RPMI8226 (cell line): Measurements from ENCODE around the gene SLC25A43.
"Not testable (repeated sequence)": the region's sequence is repeated elsewhere in the genome, so short reads cannot be mapped to it uniquely, and the experiment has no call there.

Experiments
- DNase-seq: peaks from one replicate; pipeline ENCODE4 v3.0.0-alpha.2; 2015

SLC25A43 gene

DNA sequence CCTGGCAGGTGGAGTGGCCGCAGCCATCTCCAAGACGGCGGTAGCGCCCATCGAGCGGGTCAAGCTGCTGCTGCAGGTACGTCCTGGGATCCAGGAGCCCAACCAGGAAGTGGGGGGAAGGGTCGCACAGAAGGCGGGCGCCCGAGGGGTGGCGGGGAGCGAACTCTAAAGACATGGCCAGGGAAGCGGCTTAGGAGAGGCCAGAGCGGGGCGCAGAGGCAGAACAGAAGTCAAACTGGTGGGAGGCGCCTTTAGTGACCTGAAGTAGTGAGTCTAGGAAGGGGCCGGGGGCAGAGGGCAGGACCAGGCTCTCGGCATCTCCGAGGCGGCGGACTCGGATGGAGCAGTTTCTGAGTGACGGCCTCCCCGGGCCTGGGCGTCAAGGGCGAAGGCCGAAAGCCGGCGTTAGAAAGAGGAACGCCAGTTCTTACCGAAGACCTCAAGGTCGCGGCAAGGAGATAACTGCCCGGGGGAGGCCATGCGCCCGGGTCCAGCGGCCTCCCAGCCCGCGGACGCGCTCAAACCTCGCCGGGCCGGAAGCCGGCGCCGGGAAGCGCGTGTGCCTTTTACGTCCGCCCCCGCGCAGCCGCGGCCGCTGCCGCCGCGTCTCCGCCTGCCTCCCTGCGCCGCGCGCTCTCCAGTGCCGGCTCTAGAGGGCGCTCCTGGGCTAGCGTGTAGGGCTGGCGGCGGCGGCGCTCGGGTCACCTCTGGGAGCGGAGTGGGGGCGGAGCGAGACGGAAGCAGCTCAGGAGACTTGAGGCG is 69.6 kb downstream of the SLC25A43 start:
- peak; percentile 92 for DNase-seq

DNA sequence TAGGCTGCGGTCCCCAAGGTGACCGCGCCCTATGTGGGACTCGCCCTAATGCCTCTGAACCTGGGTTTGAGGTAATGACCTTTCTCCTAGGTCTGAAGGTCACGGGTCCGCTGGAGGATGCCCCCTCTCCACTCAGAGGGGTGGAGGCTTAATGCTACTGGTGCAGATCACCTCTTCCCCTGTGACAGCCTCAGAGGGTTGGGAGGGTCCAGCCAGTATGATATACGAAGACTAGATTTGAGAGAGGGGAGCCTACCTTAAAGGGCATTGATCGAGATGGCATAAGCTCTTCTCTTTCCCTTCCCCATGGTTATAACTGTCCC is 70.1 kb downstream of the SLC25A43 start:
- DNase-seq: no peak

DNA sequence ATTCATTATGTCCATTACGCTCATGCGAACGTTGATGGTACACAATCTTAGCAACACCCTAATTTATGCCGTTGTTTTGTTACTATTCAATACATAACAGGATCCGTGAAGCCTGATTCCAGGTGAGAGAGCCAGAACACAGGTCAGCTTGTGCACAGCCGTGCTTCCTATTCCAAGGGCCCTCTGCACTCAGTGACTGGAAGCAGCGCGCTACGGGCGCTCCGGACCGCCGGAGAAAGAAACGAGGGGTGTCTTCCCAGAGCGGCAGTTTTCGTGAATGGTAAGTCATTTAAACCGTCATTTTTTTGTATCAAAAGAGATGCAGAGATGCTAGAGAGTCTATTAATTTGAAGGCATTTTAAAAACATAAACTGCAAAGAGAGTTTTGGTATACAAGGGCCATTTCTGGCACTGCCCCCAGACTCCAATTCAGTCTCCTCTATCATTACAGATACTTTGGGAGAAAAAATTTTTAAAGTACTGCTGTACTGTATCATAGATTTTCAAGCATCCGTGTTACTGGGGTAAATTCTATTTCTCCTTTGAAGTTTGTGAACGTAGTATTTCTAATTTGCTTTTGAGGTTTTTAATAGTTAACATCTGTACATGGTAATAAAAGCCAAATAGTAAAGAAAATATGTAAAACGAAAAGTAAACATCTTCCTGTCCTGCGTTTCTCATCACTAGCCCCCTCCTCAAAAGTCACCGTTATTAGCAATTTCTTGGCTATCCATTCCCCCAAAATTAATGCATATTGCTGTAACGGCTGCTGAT is 75.7 kb downstream of the SLC25A43 start:
- DNase-seq: no peak

DNA sequence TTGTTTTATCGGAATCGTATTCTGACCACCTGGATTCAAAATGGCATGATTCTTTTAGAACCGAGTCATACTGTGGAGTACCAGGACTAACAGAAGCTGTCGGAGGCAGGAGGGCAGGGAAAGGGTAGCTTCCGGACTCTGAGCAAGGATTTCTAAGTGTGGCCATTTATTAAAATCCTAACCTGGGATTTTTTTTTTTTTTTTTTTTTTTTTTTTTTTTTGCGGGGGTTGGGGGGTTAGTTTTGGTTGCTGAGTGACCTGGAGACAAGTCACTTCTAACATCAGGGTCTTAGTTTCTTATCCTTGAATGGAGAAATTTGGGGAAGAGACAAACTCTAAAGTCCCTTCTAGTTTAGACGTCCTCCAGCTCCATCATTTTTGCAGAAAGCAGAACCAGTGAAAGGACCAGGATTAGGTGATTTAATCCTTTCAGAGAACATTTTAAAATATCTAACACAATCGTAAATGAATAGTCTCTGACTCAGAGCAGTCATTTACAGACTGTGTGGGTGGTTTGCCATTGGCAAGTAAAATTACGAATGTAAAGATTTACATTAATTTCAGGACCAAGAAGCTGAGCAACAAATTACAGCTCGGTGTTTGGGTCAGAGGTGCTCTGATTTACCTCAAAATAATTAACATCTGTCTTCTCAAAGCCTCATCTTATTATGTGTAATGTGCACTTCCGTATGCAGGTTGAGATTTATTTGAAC is 76.4 kb downstream of the SLC25A43 start:
- no peak for DNase-seq

DNA sequence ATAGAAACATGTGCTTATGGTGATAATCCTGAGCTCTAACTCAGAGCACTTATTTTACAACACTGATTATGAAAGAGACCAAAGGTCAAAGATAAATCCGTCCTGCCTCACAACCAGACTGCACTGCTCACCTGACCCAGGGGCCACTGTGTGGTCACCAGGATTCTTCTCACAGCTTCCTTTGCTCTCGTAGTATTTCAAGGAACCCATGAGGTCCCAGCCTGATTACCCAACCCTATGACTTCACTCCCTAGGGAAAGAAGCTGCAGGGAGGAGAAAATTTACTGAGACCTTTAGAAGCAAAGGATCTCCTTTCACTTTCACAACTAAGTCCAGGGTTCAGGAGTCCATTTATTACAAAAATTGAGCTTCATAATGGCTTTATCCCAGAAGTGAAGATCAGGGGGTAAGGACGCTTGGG is 78.7 kb downstream of the SLC25A43 start:
- no peak for DNase-seq

DNA sequence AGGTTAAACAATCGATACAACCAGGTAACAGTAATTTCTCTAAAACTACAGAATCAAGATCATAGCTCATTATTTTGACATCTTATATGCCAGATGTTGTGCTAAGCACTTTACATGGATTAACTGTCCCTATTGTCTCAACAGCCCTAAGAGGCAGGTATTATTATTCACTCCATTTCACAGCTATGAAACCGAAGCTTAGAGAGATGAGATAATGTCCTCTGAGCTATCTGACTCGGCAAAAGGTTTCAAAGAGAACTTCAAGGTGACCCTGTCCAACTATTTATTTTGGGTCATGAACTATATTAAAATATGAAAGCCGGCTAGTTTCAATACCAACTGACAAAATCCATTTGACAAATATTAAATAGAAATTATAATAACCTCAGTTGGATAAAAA is 79.4 kb downstream of the SLC25A43 start:
- no peak for DNase-seq

DNA sequence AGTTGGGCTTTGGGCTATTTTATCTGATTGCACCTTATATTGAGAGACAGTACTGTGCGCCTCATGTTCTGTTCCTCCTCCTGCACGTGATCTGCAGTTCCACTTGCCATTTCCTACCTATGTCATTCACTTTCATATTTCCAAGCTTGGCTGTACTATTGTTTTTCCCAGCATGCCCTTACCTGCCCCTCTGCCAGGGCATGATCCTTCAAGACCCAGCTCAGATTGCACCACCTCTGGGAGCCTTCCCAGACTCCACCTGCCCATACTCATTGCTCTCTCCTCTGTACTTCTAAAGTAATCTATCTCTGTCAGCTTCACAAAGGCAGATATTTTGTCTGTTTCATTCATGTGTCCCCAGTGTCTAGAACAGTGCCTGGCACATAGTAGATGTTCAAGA is 80.7 kb downstream of the SLC25A43 start:
- no peak for DNase-seq

DNA sequence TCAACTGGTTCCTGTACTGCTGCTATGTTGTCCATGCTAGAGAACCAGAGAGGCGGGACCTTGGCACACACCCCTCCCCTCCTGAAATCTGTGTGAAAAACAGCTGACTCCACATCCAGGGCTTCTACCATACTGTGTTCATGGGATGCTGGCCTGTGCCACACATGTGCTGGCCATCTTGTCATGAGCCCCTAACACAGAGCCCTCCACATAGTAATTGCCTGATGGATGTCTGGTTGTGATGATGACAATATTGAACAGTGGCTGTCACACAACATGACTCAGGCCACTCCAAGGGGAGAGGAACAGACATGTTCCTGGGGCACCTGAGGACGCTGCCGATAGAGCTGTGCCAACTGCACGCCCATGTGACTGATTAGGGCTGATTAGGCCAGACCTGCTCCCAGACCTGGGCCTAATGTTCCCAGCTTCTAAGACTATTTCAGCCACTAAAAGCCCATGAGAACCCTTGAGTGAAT is 82.2 kb downstream of the SLC25A43 start:
- DNase-seq: no peak

DNA sequence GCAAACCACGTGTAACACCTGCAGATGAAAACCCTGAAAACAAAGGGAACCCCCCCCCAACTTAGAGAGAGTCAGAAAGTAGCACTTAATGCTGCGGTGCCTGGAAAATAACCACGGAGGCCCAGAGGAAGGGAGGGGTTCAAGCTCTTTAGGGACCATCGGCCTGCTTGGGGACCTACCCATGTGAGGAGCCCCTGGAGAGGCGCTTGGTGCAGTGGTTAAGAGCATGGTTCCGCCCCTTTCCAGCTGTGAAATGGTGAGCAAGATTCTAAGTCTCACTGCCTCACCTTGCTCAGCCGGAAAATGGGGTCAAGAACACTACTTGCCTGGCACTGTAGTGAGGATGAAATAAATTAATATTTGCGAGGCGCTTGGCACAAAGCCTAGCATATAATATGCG is 82.9 kb downstream of the SLC25A43 start:
- no peak for DNase-seq

DNA sequence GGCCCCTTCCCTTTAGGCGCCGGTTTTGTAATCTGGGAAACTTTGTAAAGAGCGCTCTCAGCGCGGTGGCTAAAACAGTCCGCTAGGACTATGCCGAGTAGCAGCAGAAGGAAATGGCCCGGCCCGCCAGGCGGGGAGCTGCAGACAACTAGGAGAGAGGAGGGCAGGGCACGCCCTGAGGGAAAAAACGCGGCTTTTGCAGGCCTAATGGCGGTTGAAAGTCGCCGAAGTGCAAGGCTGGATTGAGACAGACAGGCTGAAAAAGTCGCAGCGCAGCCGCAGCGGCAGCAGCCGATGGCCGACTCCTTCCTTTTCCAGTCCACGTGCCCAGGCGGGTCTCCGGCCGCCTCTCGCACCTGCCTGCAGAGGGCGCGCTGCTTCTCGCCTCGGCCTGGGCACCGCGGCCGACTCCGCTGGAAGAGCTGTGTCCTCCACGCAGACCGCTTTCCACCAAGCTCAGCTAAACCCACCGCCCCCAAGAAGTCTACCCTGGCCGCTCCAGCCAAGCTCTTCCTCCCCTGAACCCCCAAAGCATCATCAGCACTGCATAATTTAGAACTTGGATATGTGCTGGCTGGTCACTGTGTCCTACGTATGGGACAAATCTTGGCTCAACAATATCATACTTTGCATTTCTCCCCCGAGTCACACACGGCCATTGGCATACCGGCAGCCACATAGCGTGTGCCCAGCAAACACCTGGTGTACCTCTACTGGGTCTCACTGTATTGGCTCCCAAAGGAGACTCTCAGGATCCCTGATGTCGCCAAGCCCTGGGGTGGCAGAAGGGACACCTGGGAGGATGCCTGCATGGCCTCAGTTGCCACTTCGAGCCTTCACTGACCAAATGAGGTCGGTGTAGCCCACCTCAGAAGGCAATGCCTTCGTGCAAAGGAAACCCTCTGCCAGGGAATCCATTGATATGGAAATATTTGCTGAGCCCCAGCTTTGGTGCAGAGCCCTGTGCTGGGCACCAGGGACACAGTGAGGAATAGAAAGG is 83.6 kb downstream of the SLC25A43 start:
- peak; percentile 79 for DNase-seq

DNA sequence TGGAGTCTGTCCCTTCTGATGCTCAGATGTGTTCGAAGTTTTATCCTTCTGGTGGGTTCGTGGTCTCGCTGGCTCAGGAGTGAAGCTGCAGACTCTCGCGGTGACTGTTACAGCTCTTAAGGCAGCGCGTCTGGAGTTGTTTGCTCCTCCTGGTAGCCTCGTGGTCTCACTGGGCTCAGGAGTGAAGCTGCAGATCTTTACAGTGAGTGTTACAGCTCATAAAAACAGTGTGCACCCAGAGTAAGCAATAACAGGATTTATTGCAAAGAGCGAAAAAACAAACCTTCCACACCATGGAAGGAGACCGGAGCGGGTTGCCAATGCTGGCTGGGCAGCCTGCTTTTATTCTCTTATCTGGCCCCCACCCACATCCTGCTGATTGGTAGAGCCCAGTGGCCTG is 87.6 kb downstream of the SLC25A43 start:
- DNase-seq: no peak

DNA sequence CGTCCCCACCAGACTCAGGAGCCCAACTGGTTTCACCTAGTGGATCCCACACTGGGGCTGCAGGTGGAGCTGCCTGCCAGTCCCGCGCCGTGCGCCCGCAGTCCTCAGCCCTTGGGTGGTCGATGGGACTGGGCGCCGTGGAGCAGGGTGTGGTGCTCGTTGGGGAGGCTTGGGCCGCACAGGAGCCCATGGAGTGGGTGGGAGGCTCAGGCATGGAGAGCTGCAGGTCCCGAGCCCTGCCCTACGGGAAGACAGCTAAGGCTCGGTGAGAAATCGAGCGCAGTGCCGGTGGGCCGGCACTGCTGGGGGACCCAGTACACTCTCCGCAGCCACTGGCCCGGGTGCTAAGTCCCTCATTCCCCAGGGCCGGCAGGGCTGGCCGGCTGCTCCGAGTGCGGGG is 88.6 kb downstream of the SLC25A43 start:
- DNase-seq: not testable (repeated sequence)

DNA sequence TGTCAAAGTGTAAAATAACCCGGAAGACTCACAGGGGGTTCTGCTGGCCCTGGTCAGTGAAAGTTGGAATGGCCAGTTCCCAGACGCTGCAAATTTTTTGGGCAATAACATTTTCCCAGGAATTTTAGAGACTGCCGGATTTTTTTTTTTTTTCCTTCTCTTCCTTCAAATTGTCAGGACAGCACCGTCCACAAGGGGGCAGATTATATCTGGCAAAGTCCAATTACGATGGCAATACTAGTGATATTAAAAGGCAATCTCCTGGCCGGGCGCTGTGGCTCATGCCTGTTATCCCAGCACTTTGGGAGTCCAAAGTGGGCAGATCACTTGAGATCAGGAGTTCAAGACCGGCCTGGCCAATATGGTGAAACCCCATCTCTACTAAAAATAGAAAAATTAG is 89.6 kb downstream of the SLC25A43 start:
- peak; percentile 46 for DNase-seq

DNA sequence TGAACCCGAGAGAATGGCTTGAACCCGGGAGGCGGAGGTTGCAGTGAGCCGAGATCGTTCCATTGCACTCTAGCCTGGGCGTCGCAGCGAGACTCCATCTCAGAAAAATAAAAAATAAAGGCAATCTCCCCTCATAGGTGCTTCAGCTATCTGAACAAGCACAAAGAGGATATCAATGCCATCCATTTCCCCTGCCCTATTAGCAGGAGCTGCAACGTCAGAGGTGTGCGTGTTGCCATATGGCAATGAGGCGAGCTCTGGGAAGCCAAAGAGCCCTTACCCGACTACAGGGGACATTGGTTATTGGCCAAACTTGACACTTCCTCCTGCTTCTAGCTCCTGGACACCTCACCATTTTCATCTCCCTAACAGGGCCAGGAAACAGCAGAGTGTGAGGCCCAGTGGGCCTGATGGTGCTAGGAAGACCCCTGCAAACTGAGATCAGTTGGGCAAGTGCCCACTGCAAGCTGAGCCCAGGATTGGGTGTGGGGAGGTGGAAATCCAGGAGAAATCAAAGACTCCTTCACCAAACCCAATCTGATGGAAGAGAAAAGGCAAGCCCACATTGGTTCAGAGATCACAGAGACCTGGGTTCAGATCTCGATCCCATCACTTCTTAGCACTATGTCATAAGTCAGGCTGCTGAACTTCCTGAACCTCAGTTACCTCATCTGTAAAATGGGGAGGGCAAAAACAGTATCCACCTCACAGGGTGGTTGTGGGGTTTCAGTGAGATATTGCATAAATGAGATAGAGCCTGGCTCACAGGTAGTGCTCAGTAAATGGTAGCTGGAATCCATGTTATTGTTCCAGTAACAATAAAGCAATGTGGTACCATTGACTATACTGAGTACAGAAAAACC is 90.3 kb downstream of the SLC25A43 start:
- DNase-seq: no peak

DNA sequence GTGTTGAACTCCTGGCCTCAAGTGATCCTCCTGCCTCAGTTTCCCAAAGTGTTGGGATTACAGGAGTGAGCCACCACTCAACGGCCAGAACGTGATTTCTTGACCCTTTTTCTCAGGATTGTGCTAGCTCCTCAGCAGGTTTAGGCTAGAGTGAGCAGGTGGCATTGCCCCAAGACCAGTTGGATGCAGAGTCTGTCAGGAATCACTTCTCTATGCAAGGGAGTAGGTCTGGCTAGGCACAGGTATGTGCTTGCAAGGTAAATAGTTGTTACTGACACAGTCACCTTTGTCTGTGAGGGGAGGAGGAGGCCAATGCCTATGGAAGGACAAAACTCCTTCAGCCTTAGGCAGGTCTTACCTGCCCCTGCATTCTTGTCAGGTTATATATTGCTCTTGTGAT is 93.3 kb downstream of the SLC25A43 start:
- DNase-seq: no peak

DNA sequence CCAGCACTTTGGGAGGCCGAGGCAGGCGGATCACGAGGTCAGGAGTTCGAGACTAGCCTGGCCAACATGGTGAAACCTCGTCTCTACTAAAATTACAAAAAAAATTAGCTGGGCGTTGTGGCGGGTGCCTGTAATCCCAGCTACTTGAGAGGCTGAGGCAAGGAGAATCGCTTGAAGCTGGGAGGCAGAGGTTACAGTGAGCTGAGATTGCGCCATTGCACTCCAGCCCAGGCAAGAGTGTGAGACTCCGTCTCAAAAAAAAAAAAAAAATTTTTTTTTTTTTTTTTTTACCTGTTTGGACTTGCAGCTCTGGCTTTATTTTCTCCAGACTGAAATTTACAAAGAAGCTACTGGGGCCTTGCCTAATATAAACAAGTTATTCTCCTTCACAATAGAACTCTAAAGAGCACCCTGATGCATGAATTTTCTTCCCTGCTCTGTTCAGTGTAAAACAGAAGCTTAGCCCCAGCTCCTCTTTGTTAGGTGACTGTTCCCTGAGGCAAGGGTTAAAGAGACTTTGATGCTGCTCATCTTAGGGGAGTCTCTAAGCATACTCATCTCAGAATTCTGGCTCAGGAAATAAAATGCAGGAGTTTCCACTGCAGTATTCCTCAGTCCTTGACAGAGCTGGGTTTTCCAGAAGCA is 94.8 kb downstream of the SLC25A43 start:
- DNase-seq: not testable (repeated sequence)

DNA sequence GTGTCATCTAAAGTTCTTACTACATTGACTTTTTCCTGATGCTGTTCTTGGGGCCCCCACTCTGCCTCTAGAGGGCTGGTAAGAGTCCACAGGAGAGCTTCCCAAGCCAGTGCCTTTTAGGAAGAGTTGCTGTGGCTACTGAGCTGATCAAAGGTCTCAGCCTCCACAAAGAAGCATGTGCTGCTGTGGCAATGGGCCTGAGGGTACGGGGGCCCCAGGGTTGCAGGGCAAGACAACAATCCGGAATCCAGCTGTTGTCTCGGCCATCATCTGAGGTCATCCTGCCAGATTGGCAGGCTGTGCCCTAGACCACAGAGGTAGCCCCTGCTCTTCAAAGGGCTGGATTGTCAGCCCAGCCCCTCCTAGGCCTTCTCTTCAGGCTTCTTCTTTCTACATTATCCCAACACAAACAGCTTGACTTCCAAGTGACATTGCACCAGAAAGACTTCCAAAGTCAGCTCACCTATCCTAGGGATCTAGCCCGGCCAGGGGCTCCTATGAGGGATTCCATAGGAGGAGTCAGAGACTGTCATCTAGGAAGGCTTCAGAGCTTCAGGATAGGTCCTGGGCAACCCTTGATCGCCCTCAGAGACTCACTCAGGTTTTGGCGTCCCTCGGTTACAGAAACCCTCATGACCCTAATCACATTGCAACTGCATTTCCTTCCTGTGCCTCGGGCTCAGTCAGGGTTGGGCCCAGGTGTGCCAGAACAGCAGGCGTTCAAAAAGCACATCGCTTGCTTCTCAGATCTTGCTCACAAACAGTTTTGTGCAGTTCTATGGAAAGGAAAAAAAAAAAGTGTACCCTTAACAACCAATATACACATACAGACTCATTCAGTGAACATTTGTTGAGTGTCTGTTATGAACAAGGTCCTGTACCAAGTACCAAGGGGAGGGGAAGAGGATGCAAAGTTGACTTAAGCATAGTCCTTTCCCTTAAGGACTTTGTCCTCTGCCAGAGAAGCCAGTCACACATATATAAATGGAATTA is 96.9 kb downstream of the SLC25A43 start:
- peak; percentile 20 for DNase-seq

DNA sequence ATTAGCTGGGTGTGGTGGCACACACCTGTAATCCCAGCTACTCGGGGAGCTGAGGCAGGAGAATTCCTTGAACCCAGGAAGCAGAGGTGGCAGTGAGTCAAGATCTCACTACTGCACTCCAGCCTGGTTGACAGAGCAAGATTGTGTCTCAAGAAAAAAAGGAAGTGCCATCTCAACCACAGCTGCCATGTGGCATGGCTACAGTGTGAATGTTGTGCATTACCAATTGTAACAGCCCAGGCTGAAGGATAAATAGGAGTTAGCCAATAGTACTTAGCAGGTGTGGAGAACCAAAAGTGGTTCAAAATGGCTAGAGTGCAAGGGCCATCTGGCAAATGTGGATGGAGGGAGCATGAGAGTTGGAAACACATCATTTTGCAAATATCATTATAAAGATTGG is 98.0 kb downstream of the SLC25A43 start:
- peak; percentile 36 for DNase-seq

DNA sequence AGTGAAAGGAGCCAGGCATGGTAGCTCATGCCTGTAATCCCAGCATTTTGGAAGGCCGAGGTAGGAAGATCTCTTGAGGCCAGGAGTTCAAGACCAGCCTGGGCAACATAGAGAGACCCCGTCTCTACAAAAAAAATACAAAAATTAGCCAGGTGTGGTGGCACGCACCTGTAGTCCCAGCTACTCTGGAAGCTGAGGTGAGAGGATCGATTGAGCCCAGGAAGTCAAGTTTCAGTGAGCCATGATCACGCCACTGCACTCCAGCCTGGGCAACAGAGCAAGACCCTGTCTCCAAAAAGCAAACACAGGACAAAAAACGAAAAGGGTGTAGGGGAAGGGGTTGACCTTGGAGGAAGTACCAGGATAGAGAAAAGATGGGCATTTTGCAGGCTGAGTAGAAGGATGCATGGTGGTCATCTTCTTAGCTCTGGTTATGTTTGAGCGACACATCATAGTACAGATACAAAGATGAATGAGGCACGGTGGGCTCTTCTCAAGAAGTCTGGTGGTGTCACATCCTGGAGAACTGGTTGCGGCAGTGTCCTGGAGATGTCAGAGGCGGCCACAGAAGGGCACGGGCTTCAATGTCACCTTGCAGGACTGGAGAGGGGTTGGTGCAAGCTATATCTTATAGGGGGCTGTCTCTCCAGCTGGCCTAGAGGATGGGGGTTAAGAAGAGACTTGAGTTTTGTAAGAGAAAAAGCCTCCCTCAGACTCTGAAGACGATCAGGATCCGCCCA is 101.1 kb downstream of the SLC25A43 start:
- no peak for DNase-seq
